Left ventricle myocardium superior (tissue), 1 donor: ENCODE results near the gene KRT74. TPM values are rescaled to one million over a fixed set of nuclear protein-coding genes. Genes with fewer than 3 reads are reported as not detected.

ENCODE experiments used
- total RNA-seq: library from RNA; stranded (reverse); fragmentation: NEBNext Ultra II Directional; extraction: Animal tissue kit (Norgen Biotek cat#: 25700); gene quantifications from one replicate; pipeline ENCODE4 v1.2.1, GENCODE V29; 2021
- donor health status: DM: no; HTN: yes; CAD: no; lungs with severe emphysema.

Gene KRT74
- total RNA-seq, 1 donor from 2014 or later = not detected

Other genes starting within 250 kb of the KRT74 start
- not detected for gene KRT85, start 206.4 kb downstream of the KRT74 start, total RNA-seq
- not detected for gene KRT84, start 188.2 kb downstream of the KRT74 start, total RNA-seq
- not detected for gene KRT82, start 167.5 kb downstream of the KRT74 start, total RNA-seq
- gene KRT75, start 139.5 kb downstream of the KRT74 start, total RNA-seq = not detected
- not detected for gene KRT6B, start 121.7 kb downstream of the KRT74 start, total RNA-seq
- gene KRT6C, start 100.0 kb downstream of the KRT74 start, total RNA-seq = not detected
- 0.27 TPM for gene KRT6A, start 80.6 kb downstream of the KRT74 start, total RNA-seq
- 1.1 TPM for gene KRT5, start 53.4 kb downstream of the KRT74 start, total RNA-seq
- not detected for gene KRT71, start 20.7 kb downstream of the KRT74 start, total RNA-seq
- gene KRT72, start 27.6 kb upstream of the KRT74 start, total RNA-seq = not detected
- not detected for gene KRT73, start 44.7 kb upstream of the KRT74 start, total RNA-seq
- not detected for gene KRT2, start 78.4 kb upstream of the KRT74 start, total RNA-seq
- gene KRT1, start 106.6 kb upstream of the KRT74 start, total RNA-seq = 0.15 TPM
- gene KRT77, start 129.7 kb upstream of the KRT74 start, total RNA-seq = not detected
- gene KRT76, start 203.5 kb upstream of the KRT74 start, total RNA-seq = not detected
- gene KRT3, start 222.3 kb upstream of the KRT74 start, total RNA-seq = not detected
- gene KRT4, start 240.3 kb upstream of the KRT74 start, total RNA-seq = not detected